ENCODE data around the gene PHF5A.

- no peak for TF ChIP-seq CTCF (IDR thresholded peaks at IDR 0.05; ENCODE audit: low read depth, low read length, missing input control)
- no peak for TF ChIP-seq HNF4A (conservative IDR thresholded peaks at IDR 0.05)
- no peak for TF ChIP-seq SP1 (IDR thresholded peaks at IDR 0.05)
- TF ChIP-seq TAF1 (conservative IDR thresholded peaks at IDR 0.05), result no peak
These were observed 29.9 kb upstream of the PHF5A start for GRCh38 chr22:41498303-41498835.

Measured in liver (tissue), 3 donors.